Gastrocnemius medialis (tissue), 4 donors: ENCODE data around the gene CYP4V2. TPM values are rescaled to one million over a fixed set of nuclear protein-coding genes. Genes with fewer than 3 reads are reported as not detected.

Experiments
- ATAC-seq, 2 donors: fragments of 150-250 bp; one replicate each; pipeline ENCODE4 v1.9.1; 2016
- DNase-seq, 2 donors: peaks; one replicate each; pipeline ENCODE4 v3.0.0-alpha.2; 2019
- H3K27ac ChIP-seq, 4 donors: fragments of 200-600 bp; sonication (generic); 1 replicate in 1 of 4; 2 replicates in 3 of 4; pipeline ENCODE4 v1.5.1; 2016 to 2018; ENCODE audit warnings: mild to moderate bottlenecking in 2 of 4, moderate library complexity in 1 of 4
- H3K27me3 ChIP-seq, 3 donors: fragments of 200-600 bp; sonication (generic) in 2 of 3; 1 replicate in 1 of 3; 2 replicates in 2 of 3; pipeline versions ENCODE4 v1.5.1 to v1.6.0; 2016 to 2019; ENCODE audit warnings: mild to moderate bottlenecking in 1 of 3, moderate library complexity in 1 of 3
- H3K36me3 ChIP-seq, 2 donors: fragments of 200-600 bp; sonication (generic) in 1 of 2; one replicate each; pipeline ENCODE4 v1.5.1; 2017 to 2018
- H3K4me1 ChIP-seq, 2 donors: fragments of 200-600 bp; sonication (generic) in 1 of 2; one replicate each; pipeline ENCODE4 v1.5.1; 2016 to 2017; ENCODE audit warnings: mild to moderate bottlenecking in 2 of 2
- H3K4me3 ChIP-seq, 4 donors: fragments of 200-600 bp; sonication (generic) in 3 of 4; 1 replicate in 1 of 4; 2 replicates in 3 of 4; pipeline ENCODE4 v1.5.1; 2016 to 2019; ENCODE audit warnings: mild to moderate bottlenecking in 2 of 4
- H3K9me3 ChIP-seq, 3 donors: fragments of 200-600 bp; sonication (generic) in 2 of 3; 1 replicate in 1 of 3; 2 replicates in 2 of 3; pipeline ENCODE4 v1.5.1; 2016 to 2019
- CTCF ChIP-seq, 5 experiments: fragments of 450-650 bp in 3 of 5; fragments of 200-600 bp in 2 of 5; sonication (generic) in 2 of 5; IDR thresholded peaks in 4 of 5; conservative IDR thresholded peaks in 1 of 5; 1 replicate in 4 of 5; 2 replicates in 1 of 5; pipeline ENCODE4 v1.5.1; 2016 to 2019; ENCODE audit warnings: antibody characterized with exemption in 5 of 5, mild to moderate bottlenecking in 3 of 5, moderate library complexity in 3 of 5
- POLR2A ChIP-seq, 2 donors: fragments of 450-650 bp; IDR thresholded peaks; one replicate each; pipeline ENCODE4 v1.6.1; 2017; ENCODE audit warnings: antibody characterized with exemption in 2 of 2, mild to moderate bottlenecking in 2 of 2, moderate library complexity in 2 of 2
- in situ Hi-C, 4 donors: fragments of 200-750 bp; cut with MboI; loops; one replicate each; pipeline versions ENCODE4 v1.15.0 to v1.8.0; 2017; ENCODE audit warnings: low sequenced_read_pairs in 4 of 4
- intact Hi-C: fragments of 100-400 bp; cut with DNase I; formaldehyde crosslinking; loops from one replicate; pipeline ENCODE4 v1.15.1; 2023; ENCODE audit warnings: low total_unique reads
- total RNA-seq, 4 donors: library from RNA; depleted of rRNA; stranded (reverse); fragments of >200 nt; gene quantifications; one replicate each; pipeline versions ENCODE4 v1.1.0 to v1.2.3, GENCODE V29; 2016

The CYP4V2 gene
- total RNA-seq, 4 donors from 2014 or later: 2.9 to 11.0 (median 6.1) TPM

GRCh38 chr4:186226521-186227189, 35.3 kb downstream of the CYP4V2 start:
- TF ChIP-seq POLR2A (IDR thresholded peaks at IDR 0.05) (no peak), CTCF (IDR thresholded peaks at IDR 0.05 in 4 of 5, conservative IDR thresholded peaks at IDR 0.05 in 1 of 5) (no peak)
- H3K9me3 ChIP-seq: no peaks in the 10 kb centered on the region
- no peak overlapping the region for H3K4me3 ChIP-seq
- DNase-seq: no peak
- intact Hi-C loops: no loop called here
- in situ Hi-C loops: no loop called here
- H3K36me3 ChIP-seq: no peaks in the 10 kb centered on the region
- no peak for ATAC-seq
- peaks cover 0 to 3% of the 10 kb centered on the region in 2 donors for H3K4me1 ChIP-seq
- H3K27me3 ChIP-seq: no peaks in the 10 kb centered on the region
- H3K27ac ChIP-seq: no peak overlapping the region

GRCh38 chr4:186227221-186227620, 35.9 kb downstream of the CYP4V2 start, which contains the start of gene KLKB1:
KLKB1 (plus strand) TSS chr4:186227507; CDS start chr4:186228196, 689 bp downstream.
- no peaks in the 10 kb centered on the region for H3K9me3 ChIP-seq
- H3K36me3 ChIP-seq: no peaks in the 10 kb centered on the region
- TF ChIP-seq CTCF (IDR thresholded peaks at IDR 0.05 in 4 of 5, conservative IDR thresholded peaks at IDR 0.05 in 1 of 5): no peak
- no peak for TF ChIP-seq POLR2A (IDR thresholded peaks at IDR 0.05)
- no peak within 1 kb of the TSS for H3K27ac ChIP-seq
- H3K27me3 ChIP-seq: no peaks in the 10 kb centered on the region
- H3K4me1 ChIP-seq: peaks cover 0 to 3% of the 10 kb centered on the region in 2 donors
- DNase-seq (no peak), ATAC-seq (no peak)
- no peak within 1 kb of the TSS for H3K4me3 ChIP-seq
- intact Hi-C loops: no loop called here
- in situ Hi-C loops: no loop called here

GRCh38 chr4:186227744-186228513, 36.6 kb downstream of the CYP4V2 start:
- Histone ChIP-seq H3K36me3 (no peaks in the 10 kb centered on the region), H3K27me3 (no peaks in the 10 kb centered on the region), H3K9me3 (no peaks in the 10 kb centered on the region), H3K4me3 (no peak overlapping the region), H3K4me1 (peaks cover 0 to 3% of the 10 kb centered on the region in 2 donors), H3K27ac (no peak overlapping the region)
- in situ Hi-C loops (no loop called here), intact Hi-C loops (no loop called here)
- no peak for ATAC-seq
- DNase-seq: no peak
- no peak for TF ChIP-seq POLR2A (IDR thresholded peaks at IDR 0.05)

GRCh38 chr4:186228514-186228894, 37.1 kb downstream of the CYP4V2 start:
- DNase-seq: no peak
- no peak for ATAC-seq
- TF ChIP-seq CTCF (IDR thresholded peaks at IDR 0.05 in 4 of 5, conservative IDR thresholded peaks at IDR 0.05 in 1 of 5) (no peak), POLR2A (IDR thresholded peaks at IDR 0.05) (no peak)
- Histone ChIP-seq H3K4me3 (no peak overlapping the region), H3K36me3 (no peaks in the 10 kb centered on the region), H3K4me1 (peaks cover 0 to 4% of the 10 kb centered on the region in 2 donors), H3K27me3 (no peaks in the 10 kb centered on the region), H3K9me3 (no peaks in the 10 kb centered on the region), H3K27ac (no peak overlapping the region)
- in situ Hi-C loops (no loop called here), intact Hi-C loops (no loop called here)

- H3K36me3 ChIP-seq: no peaks in the 10 kb centered on the region
- peaks cover 0 to 3% of the 10 kb centered on the region in 2 donors for H3K4me1 ChIP-seq
- H3K9me3 ChIP-seq: no peaks in the 10 kb centered on the region
- DNase-seq (no peak), ATAC-seq (no peak)
- H3K27ac ChIP-seq: no peak overlapping the region
- intact Hi-C loops (no loop called here), in situ Hi-C loops (no loop called here)
- no peak overlapping the region for H3K4me3 ChIP-seq
- no peak for TF ChIP-seq CTCF (IDR thresholded peaks at IDR 0.05 in 4 of 5, conservative IDR thresholded peaks at IDR 0.05 in 1 of 5)
- no peak for TF ChIP-seq POLR2A (IDR thresholded peaks at IDR 0.05)
- no peaks in the 10 kb centered on the region for H3K27me3 ChIP-seq
These were observed 43.0 kb downstream of the CYP4V2 start for GRCh38 chr4:186234367-186234766.
